Measurements from ENCODE around the gene DGKI.
A peak's percentile ranks its signal among the peaks of the same experiment; 100 is the strongest.

Gene DGKI

GRCh38 chr7:137846827-137847567 is at the start of gene DGKI:
TSS of gene DGKI (minus strand) at chr7:137846974.
- no peak for DNase-seq (ENCODE audit: low read depth in 2 of 2)

- peak in 1 of 2 donors; percentile 41 for DNase-seq (ENCODE audit: low read depth in 2 of 2)
Observed at GRCh38 chr7:137895301-137896221, 48.8 kb upstream of the DGKI start.

GRCh38 chr7:137893143-137893742 is 46.5 kb upstream of the DGKI start:
- DNase-seq (ENCODE audit: low read depth in 2 of 2): no peak

GRCh38 chr7:137891016-137891655 is 44.4 kb upstream of the DGKI start:
- no peak for DNase-seq (ENCODE audit: low read depth in 2 of 2)

- no peak for DNase-seq (ENCODE audit: low read depth in 2 of 2)
Observed at GRCh38 chr7:137890449-137890921, 43.7 kb upstream of the DGKI start.

- no peak for DNase-seq (ENCODE audit: low read depth in 2 of 2)
Observed at GRCh38 chr7:137888241-137888640, 41.5 kb upstream of the DGKI start.

GRCh38 chr7:137886746-137887145 is 40.0 kb upstream of the DGKI start:
- no peak for DNase-seq (ENCODE audit: low read depth in 2 of 2)

- DNase-seq (ENCODE audit: low read depth in 2 of 2): no peak
Observed at GRCh38 chr7:137886281-137886680, 39.5 kb upstream of the DGKI start.

GRCh38 chr7:137885678-137886077 is 38.9 kb upstream of the DGKI start:
- DNase-seq (ENCODE audit: low read depth in 2 of 2): no peak

GRCh38 chr7:137882806-137883205 is 36.0 kb upstream of the DGKI start:
- no peak for DNase-seq (ENCODE audit: low read depth in 2 of 2)

GRCh38 chr7:137882261-137882668 is 35.5 kb upstream of the DGKI start:
- DNase-seq (ENCODE audit: low read depth in 2 of 2): no peak

- no peak for DNase-seq (ENCODE audit: low read depth in 2 of 2)
Observed at GRCh38 chr7:137881607-137882260, 35.0 kb upstream of the DGKI start.

GRCh38 chr7:137880432-137880831 is 33.7 kb upstream of the DGKI start:
- DNase-seq (ENCODE audit: low read depth in 2 of 2): no peak

- no peak for DNase-seq (ENCODE audit: low read depth in 2 of 2)
Observed at GRCh38 chr7:137879357-137880158, 32.8 kb upstream of the DGKI start.

- DNase-seq (ENCODE audit: low read depth in 2 of 2): no peak
Observed at GRCh38 chr7:137878333-137878961, 31.7 kb upstream of the DGKI start.

- no peak for DNase-seq (ENCODE audit: low read depth in 2 of 2)
Observed at GRCh38 chr7:137877027-137877675, 30.4 kb upstream of the DGKI start.

- DNase-seq (ENCODE audit: low read depth in 2 of 2): no peak
Observed at GRCh38 chr7:137875746-137876145, 29.0 kb upstream of the DGKI start.

- DNase-seq (ENCODE audit: low read depth in 2 of 2): no peak
Observed at GRCh38 chr7:137873979-137874777, 27.4 kb upstream of the DGKI start.

- DNase-seq (ENCODE audit: low read depth in 2 of 2): no peak
Observed at GRCh38 chr7:137873524-137873923, 26.8 kb upstream of the DGKI start.

All from stimulated activated CD8-positive, alpha-beta memory T cell treated with anti-CD3 and anti-CD28 coated beads, Interleukin-15, amount 100 ng/mL, for 48 hours (primary cell).